ENCODE results near the gene APBA2.

DNA sequence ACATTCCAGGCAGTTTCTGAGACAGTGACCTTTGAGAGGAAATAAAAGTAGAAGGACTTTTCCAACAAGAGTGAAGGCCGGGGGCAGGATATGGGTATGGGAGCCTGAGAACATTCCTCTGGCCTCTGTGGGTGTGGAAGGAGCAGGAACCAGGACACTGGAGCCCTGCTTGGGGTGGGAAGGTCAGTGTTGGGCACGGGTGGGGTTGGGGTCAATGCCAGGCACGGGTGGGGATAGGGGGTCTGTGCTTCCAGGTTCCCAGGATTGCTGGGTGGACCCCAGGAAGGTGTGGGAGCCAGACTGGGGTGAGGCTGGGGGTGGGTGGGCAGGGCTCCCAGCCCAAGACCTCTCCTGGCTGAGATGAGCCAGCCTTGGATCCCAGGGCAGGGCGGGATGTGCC is 220.3 kb downstream of the APBA2 start:
- TF ChIP-seq POLR2A (IDR thresholded peaks at IDR 0.05) (no peak), POLR2AphosphoS5 (IDR thresholded peaks at IDR 0.05) (no peak), EP300 (IDR thresholded peaks at IDR 0.05) (no peak)
- TF ChIP-seq, protein P1, sequence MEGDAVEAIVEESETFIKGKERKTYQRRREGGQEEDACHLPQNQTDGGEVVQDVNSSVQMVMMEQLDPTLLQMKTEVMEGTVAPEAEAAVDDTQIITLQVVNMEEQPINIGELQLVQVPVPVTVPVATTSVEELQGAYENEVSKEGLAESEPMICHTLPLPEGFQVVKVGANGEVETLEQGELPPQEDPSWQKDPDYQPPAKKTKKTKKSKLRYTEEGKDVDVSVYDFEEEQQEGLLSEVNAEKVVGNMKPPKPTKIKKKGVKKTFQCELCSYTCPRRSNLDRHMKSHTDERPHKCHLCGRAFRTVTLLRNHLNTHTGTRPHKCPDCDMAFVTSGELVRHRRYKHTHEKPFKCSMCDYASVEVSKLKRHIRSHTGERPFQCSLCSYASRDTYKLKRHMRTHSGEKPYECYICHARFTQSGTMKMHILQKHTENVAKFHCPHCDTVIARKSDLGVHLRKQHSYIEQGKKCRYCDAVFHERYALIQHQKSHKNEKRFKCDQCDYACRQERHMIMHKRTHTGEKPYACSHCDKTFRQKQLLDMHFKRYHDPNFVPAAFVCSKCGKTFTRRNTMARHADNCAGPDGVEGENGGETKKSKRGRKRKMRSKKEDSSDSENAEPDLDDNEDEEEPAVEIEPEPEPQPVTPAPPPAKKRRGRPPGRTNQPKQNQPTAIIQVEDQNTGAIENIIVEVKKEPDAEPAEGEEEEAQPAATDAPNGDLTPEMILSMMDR (IDR thresholded peaks at IDR 0.05): no peak

Measured in stomach (tissue), 4 donors.